GM19372 (cell line): Measurements from ENCODE around the gene TAB2.
"Not testable (repeated sequence)": the region's sequence is repeated elsewhere in the genome, so short reads cannot be mapped to it uniquely, and the experiment has no call there.

Source experiments
- ATAC-seq: cut with Tn5 transposase; IDR thresholded peaks from one replicate; pipeline ENCODE4 v1.9.1; 2021; ENCODE audit warnings: mild to moderate bottlenecking, low read depth, moderate library complexity; ENCODE audit not compliant: unreplicated experiment

Gene TAB2

GRCh38 chr6:149454346-149454848, 136.9 kb downstream of the TAB2 start:
- no peak for ATAC-seq

GRCh38 chr6:149455031-149455732, 137.7 kb downstream of the TAB2 start:
- ATAC-seq = no peak

GRCh38 chr6:149456311-149457021, 139.0 kb downstream of the TAB2 start:
- no peak for ATAC-seq

GRCh38 chr6:149457316-149457884, 139.9 kb downstream of the TAB2 start:
- ATAC-seq = no peak

- ATAC-seq = no peak
Observed at GRCh38 chr6:149458196-149458595, 140.7 kb downstream of the TAB2 start.

- no peak for ATAC-seq
Observed at GRCh38 chr6:149458806-149459205, 141.3 kb downstream of the TAB2 start.

GRCh38 chr6:149459761-149460160, 142.2 kb downstream of the TAB2 start:
- no peak for ATAC-seq

- not testable (repeated sequence) for ATAC-seq
Observed at GRCh38 chr6:149460249-149460648, 142.7 kb downstream of the TAB2 start.
